ENCODE data around the gene ARL3.

ARL3 gene

GRCh38 chr10:102675666-102676533, 38.3 kb downstream of the ARL3 start:
- no peak for TF ChIP-seq CTCF (IDR thresholded peaks at IDR 0.05; ENCODE audit: insufficient read depth, low read length, poor library complexity, severe bottlenecking)
- Histone ChIP-seq H3K27me3 (replicated peaks; ENCODE audit: control insufficient read depth, insufficient read depth, low read length) (no peaks in the 10 kb centered on the region), H3K36me3 (ENCODE audit: control insufficient read depth, insufficient read depth, low read length) (no peaks in the 10 kb centered on the region), H3K4me3 (replicated peaks; ENCODE audit: low read depth, low read length) (no peak overlapping the region)
- DNase-seq (ENCODE audit: extremely low read depth, insufficient read length) = peak; percentile 48

DNA sequence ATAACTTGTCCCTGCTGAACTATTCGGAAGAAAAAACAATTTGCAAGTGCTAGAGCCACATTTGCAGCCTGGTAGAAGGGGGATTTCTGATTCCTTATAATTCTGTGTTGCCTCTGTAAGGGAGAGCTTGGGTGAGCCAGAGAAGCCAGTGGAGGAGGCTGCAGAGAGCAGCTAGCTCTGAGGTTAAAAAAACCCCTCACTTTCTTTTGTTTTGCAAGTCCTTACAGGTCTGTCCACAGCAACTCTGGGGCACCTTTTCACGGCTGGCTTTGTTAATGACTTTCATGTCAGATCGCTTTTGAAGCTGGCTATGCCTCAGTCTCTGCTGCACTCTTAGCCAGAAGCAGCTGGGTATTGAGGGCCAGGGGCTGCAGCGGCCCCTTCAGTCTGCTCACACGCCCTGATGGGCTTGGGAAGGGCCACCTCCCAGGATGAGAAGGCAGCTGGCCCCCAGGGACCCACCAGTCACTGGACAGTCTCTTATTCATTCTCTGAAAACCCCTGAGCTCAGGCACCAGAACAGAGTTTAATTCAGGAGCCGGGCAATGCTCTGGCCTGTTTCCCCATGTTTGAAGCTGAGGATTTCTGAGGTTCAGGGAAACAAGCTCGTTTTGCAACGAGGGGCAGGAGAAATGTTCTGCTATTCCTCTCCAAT, 39.1 kb downstream of the ARL3 start:
- Histone ChIP-seq H3K27me3 (replicated peaks; ENCODE audit: control insufficient read depth, insufficient read depth, low read length) (no peaks in the 10 kb centered on the region), H3K36me3 (ENCODE audit: control insufficient read depth, insufficient read depth, low read length) (no peaks in the 10 kb centered on the region), H3K4me3 (replicated peaks; ENCODE audit: low read depth, low read length) (no peak overlapping the region)
- no peak for TF ChIP-seq CTCF (IDR thresholded peaks at IDR 0.05; ENCODE audit: insufficient read depth, low read length, poor library complexity, severe bottlenecking)
- DNase-seq (ENCODE audit: extremely low read depth, insufficient read length) = peak; percentile 33

- DNase-seq (ENCODE audit: extremely low read depth, insufficient read length) = no peak
- TF ChIP-seq CTCF (IDR thresholded peaks at IDR 0.05; ENCODE audit: insufficient read depth, low read length, poor library complexity, severe bottlenecking) = no peak
- H3K4me3 ChIP-seq (replicated peaks; ENCODE audit: low read depth, low read length) = no peak overlapping the region
- no peaks in the 10 kb centered on the region for H3K36me3 ChIP-seq (ENCODE audit: control insufficient read depth, insufficient read depth, low read length)
- no peaks in the 10 kb centered on the region for H3K27me3 ChIP-seq (replicated peaks; ENCODE audit: control insufficient read depth, insufficient read depth, low read length)
These were observed 39.6 kb downstream of the ARL3 start for GRCh38 chr10:102674566-102674965.

DNA sequence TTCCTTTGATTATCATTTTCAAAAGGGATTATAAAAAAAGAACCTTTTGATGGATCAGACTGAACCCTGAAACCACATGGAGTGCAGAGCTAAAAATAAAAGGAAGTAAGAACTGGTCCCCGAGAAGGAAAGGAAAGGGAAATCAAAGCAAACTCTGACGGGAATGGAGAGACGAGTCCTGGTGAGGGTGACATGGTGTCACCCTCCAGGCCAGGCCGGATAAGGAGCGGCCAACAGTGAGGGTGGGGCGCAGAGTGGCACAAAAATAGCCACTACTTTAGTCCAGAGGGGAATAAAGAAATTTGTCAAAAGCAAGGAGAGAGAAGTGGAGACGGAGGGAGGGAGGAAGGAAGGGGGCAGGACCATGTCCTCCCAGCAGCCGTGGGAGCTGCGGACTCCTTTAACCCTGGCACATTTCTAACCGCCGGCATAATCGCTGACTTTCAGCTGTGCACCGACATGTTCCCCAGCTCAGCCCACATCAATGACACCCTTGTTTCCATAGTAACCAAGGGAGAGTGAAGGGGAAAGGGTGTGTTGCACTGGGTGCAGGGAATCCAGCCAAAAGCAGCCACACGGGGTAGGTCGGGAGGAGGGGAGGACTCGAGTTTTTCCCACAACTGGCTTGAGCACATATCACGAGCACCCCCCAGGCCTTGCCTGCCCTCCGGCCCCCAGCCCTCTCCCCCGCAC, 40.2 kb downstream of the ARL3 start:
- Histone ChIP-seq H3K27me3 (replicated peaks; ENCODE audit: control insufficient read depth, insufficient read depth, low read length) (no peaks in the 10 kb centered on the region), H3K36me3 (ENCODE audit: control insufficient read depth, insufficient read depth, low read length) (no peaks in the 10 kb centered on the region), H3K4me3 (replicated peaks; ENCODE audit: low read depth, low read length) (no peak overlapping the region)
- TF ChIP-seq CTCF (IDR thresholded peaks at IDR 0.05; ENCODE audit: insufficient read depth, low read length, poor library complexity, severe bottlenecking) = no peak
- DNase-seq (ENCODE audit: extremely low read depth, insufficient read length) = no peak

- no peak for TF ChIP-seq CTCF (IDR thresholded peaks at IDR 0.05; ENCODE audit: insufficient read depth, low read length, poor library complexity, severe bottlenecking)
- H3K4me3 ChIP-seq (replicated peaks; ENCODE audit: low read depth, low read length) = no peak overlapping the region
These were observed 40.9 kb downstream of the ARL3 start for GRCh38 chr10:102673236-102673818.

More at GRCh38 chr10:102673236-102673818, 40.9 kb downstream of the ARL3 start:
- no peaks in the 10 kb centered on the region for H3K27me3 ChIP-seq (replicated peaks; ENCODE audit: control insufficient read depth, insufficient read depth, low read length)
- H3K36me3 ChIP-seq (ENCODE audit: control insufficient read depth, insufficient read depth, low read length) = no peaks in the 10 kb centered on the region
- no peak for DNase-seq (ENCODE audit: extremely low read depth, insufficient read length)

All from GM06990 (cell line).